Measurements from ENCODE around the gene C18orf63.

- TF ChIP-seq CTCF (IDR thresholded peaks at IDR 0.05) (no peak), POLR2A (IDR thresholded peaks at IDR 0.05) (no peak)
These were observed 83.7 kb downstream of the C18orf63 start for GRCh38 chr18:74399091-74399887.
